Panc1 (cell line): ENCODE measurements around the gene SPATA24.

Experiments
- POLR2AphosphoS5 ChIP-seq: IDR thresholded peaks from 2 replicates; pipeline ENCODE4 v1.6.1; 2012; ENCODE audit warnings: mild to moderate bottlenecking, low read depth, low read length, moderate library complexity
- TF ChIP-seq, protein P1 (sequence below): fragments of 450-650 bp; IDR thresholded peaks from 2 replicates; pipeline ENCODE4 v1.5.1; 2017; ENCODE audit warnings: mild to moderate bottlenecking

DNA sequence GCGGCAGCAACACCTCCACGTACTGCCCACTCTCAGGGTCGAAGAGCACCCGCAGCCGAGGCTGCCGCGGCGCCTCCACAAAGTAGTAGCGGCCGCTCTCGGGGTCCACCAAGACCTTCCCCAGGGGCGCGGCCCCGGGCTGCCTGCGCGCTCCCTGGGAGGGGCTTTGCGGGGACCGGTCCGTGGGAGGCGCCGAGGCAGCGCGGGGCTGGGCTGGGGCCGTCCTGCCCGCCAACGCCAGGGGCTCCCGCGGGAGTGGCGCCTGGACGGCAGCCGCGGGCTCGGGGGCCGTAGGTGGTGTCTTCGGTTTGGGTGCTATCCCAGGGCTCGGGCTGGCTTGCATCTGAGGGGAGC is 11.6 kb downstream of the SPATA24 start:
- TF ChIP-seq, protein P1, sequence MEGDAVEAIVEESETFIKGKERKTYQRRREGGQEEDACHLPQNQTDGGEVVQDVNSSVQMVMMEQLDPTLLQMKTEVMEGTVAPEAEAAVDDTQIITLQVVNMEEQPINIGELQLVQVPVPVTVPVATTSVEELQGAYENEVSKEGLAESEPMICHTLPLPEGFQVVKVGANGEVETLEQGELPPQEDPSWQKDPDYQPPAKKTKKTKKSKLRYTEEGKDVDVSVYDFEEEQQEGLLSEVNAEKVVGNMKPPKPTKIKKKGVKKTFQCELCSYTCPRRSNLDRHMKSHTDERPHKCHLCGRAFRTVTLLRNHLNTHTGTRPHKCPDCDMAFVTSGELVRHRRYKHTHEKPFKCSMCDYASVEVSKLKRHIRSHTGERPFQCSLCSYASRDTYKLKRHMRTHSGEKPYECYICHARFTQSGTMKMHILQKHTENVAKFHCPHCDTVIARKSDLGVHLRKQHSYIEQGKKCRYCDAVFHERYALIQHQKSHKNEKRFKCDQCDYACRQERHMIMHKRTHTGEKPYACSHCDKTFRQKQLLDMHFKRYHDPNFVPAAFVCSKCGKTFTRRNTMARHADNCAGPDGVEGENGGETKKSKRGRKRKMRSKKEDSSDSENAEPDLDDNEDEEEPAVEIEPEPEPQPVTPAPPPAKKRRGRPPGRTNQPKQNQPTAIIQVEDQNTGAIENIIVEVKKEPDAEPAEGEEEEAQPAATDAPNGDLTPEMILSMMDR: no peak
- TF ChIP-seq POLR2AphosphoS5: no peak
